K562 (cell line): Measurements from ENCODE around the gene ATMIN. TPM values are rescaled to one million over a fixed set of nuclear protein-coding genes. Genes with fewer than 3 reads are reported as not detected.

Experiments
- DIDO1 ChIP-seq: fragments of 450-650 bp; IDR thresholded peaks from 2 replicates; pipeline ENCODE4 v1.6.1; 2016; ENCODE audit warnings: low read depth, missing biosample characterization, missing genetic modification characterization
- GTF3C2 ChIP-seq: IDR thresholded peaks from 3 replicates; pipeline ENCODE4 v1.6.1; 2011; ENCODE audit warnings: borderline replicate concordance, mild to moderate bottlenecking, moderate library complexity; ENCODE audit not compliant: insufficient read length; ENCODE audit errors: extremely low read depth
- HDAC1 ChIP-seq, 2 experiments: fragments of 450-650 bp; IDR thresholded peaks; 2 replicates each; pipeline ENCODE4 v1.6.1; 2016 to 2017; ENCODE audit warnings: inconsistent platforms in 1 of 2, mild to moderate bottlenecking in 1 of 2, moderate library complexity in 1 of 2
- HIVEP1 ChIP-seq: fragments of 250-450 bp; sonication (Bioruptor Pico); IDR thresholded peaks from 2 replicates; pipeline ENCODE4 v1.4.0; 2020; ENCODE audit warnings: mild to moderate bottlenecking
- KLF13 ChIP-seq: fragments of 450-650 bp; IDR thresholded peaks from 2 replicates; pipeline ENCODE4 v1.6.1; 2016; ENCODE audit warnings: missing genetic modification characterization, low read depth, mild to moderate bottlenecking, missing compliant biosample characterization, moderate library complexity, borderline replicate concordance
- NEUROD1 ChIP-seq: fragments of 150-350 bp; IDR thresholded peaks from 2 replicates; pipeline ENCODE4 v1.6.1; 2014; ENCODE audit warnings: borderline replicate concordance, low read length, low read depth; ENCODE audit not compliant: partially characterized antibody
- NFYB ChIP-seq: IDR thresholded peaks from 2 replicates; pipeline ENCODE4 v1.6.1; 2011; ENCODE audit warnings: mild to moderate bottlenecking, moderate library complexity; ENCODE audit not compliant: insufficient read length; ENCODE audit errors: extremely low read depth
- RBM25 ChIP-seq: fragments of 200-400 bp; formaldehyde crosslinking; IDR thresholded peaks from 2 replicates; pipeline ENCODE4 v1.6.1; 2018; ENCODE audit warnings: low read length, low read depth, moderate library complexity; ENCODE audit not compliant: severe bottlenecking
- SAP30 ChIP-seq: fragments of 200-600 bp; sonication (generic); IDR thresholded peaks from 2 replicates; pipeline ENCODE4 v1.6.1; 2012; ENCODE audit warnings: borderline replicate concordance, low read depth, mild to moderate bottlenecking, moderate library complexity, low read length, control low read depth, inconsistent platforms; ENCODE audit not compliant: insufficient read depth, poor library complexity, severe bottlenecking
- SREBF2 ChIP-seq: sonication (generic); formaldehyde crosslinking; IDR thresholded peaks from 2 replicates; pipeline ENCODE4 v1.4.0; 2020; ENCODE audit warnings: mild to moderate bottlenecking, missing genetic modification reagents
- THRB ChIP-seq: fragments of 450-650 bp; formaldehyde crosslinking; conservative IDR thresholded peaks from 2 replicates; pipeline ENCODE4 v1.4.0; 2022; ENCODE audit warnings: mild to moderate bottlenecking, missing genetic modification characterization
- ZHX1 ChIP-seq: fragments of 150-350 bp; conservative IDR thresholded peaks from 2 replicates; pipeline ENCODE4 v1.6.1; 2014; ENCODE audit warnings: low read length
- ZNF239 ChIP-seq: fragments of 250-450 bp; sonication (Bioruptor Pico); IDR thresholded peaks from 2 replicates; pipeline ENCODE4 v1.4.0; 2020; ENCODE audit warnings: mild to moderate bottlenecking
- ZNF263 ChIP-seq: sonication (generic); formaldehyde crosslinking; IDR thresholded peaks from 2 replicates; pipeline ENCODE4 v1.8.0; 2022; ENCODE audit warnings: mild to moderate bottlenecking, missing genetic modification reagents, borderline replicate concordance
- ZNF316 ChIP-seq: fragments of 450-650 bp; IDR thresholded peaks from 2 replicates; pipeline ENCODE4 v1.6.1; 2016
- ZNF583 ChIP-seq: fragments of 250-450 bp; sonication (Bioruptor Pico); IDR thresholded peaks from 2 replicates; pipeline ENCODE4 v1.4.0; 2020
- ZNF655 ChIP-seq: fragments of 250-450 bp; sonication (Bioruptor Pico); IDR thresholded peaks from 2 replicates; pipeline ENCODE4 v1.5.0; 2021
- ZNF75A ChIP-seq: fragments of 450-650 bp; formaldehyde crosslinking; IDR thresholded peaks from 2 replicates; pipeline ENCODE4 v1.4.0; 2020; ENCODE audit warnings: mild to moderate bottlenecking
- polyA plus RNA-seq, 8 experiments: library from polyadenylated mRNA; depleted of rRNA in 4 of 8; stranded (reverse) in 5 of 8; unstranded in 3 of 8; fragments of >200 nt; fragmentation: Nextera tagmentation in 2 of 8; fragmentation: Illumina TruSeq in 1 of 8; extraction: Ambion mirVana in 2 of 8; extraction: Trizol in 1 of 8; gene quantifications; 2 replicates each; pipeline versions ENCODE4 v1.2.1 to v1.2.3, GENCODE V29; 2011 to 2014; ENCODE audit warnings: inconsistent platforms in 1 of 8, missing spikeins in 1 of 8
- total RNA-seq, 7 experiments: library from RNA; depleted of rRNA in 6 of 7; stranded (reverse); fragments of >200 nt in 6 of 7; fragmentation: Illumina TruSeq in 2 of 7; extraction: Trizol in 2 of 7; gene quantifications; 2 replicates each; pipeline versions ENCODE4 v1.2.1 to v1.2.3, GENCODE V29; 2011 to 2021; ENCODE audit warnings: low replicate concordance in 1 of 7

ATMIN gene
- total and polyA plus RNA-seq, 9 of the 15 experiments (the other 6 are each of a cell fraction or from before 2014, with no cell fraction given) = 6.7 to 40.9 (median 23.4) TPM

GRCh38 chr16:81006813-81007695 is 28.6 kb upstream of the ATMIN start, which contains the start of the genes CENPN and CMC2 (continued):
- peak; percentile 75; the same call in 1 of the 2 replicates for TF ChIP-seq THRB (CRISPR knock-in tag)
- peak; percentile 87 for TF ChIP-seq NEUROD1
- TF ChIP-seq HDAC1 (IDR thresholded peaks at IDR 0.05) = peak in 1 of 2 experiments; percentile 97; a peak in 2 of 4 replicates
- TF ChIP-seq ZNF583 = 0 out of 2 replicates have a peak, but pooled peaks have one; percentile 54
- 0 out of 2 replicates have a peak, but pooled peaks have one; percentile 25 for TF ChIP-seq ZNF316
- TF ChIP-seq ZNF263 (CRISPR knock-in tag) = peak; percentile 99
- TF ChIP-seq SREBF2 (CRISPR knock-in tag) = no peak
- TF ChIP-seq RBM25 = no peak
- peak; percentile 97 for TF ChIP-seq SAP30
- no peak for TF ChIP-seq ZNF75A (CRISPR knock-in tag)
- peak; percentile 79; the same call in 1 of the 2 replicates for TF ChIP-seq DIDO1 (tag)
- TF ChIP-seq KLF13 (tag) = peak; percentile 92; the same call in 1 of the 2 replicates
- TF ChIP-seq HIVEP1 = no peak; the same call in 1 of the 2 replicates
- no peak for TF ChIP-seq ZHX1
- TF ChIP-seq ZNF239 (CRISPR knock-in tag) = peak; percentile 32; the same call in 1 of the 2 replicates
- TF ChIP-seq NFYB = peak; percentile 40
- peak; percentile 50 for TF ChIP-seq GTF3C2
- no peak for TF ChIP-seq ZNF655
